Measurements from ENCODE around the gene NEDD4L. TPM values are rescaled to one million over a fixed set of nuclear protein-coding genes. Genes with fewer than 3 reads are reported as not detected.
A peak's percentile ranks its signal among the peaks of the same experiment; 100 is the strongest.

Gene NEDD4L
- polyA plus RNA-seq, 1 donor (not counting 4 experiments of a cell fraction or from before 2014, with no cell fraction given) = 52.6 TPM

DNA sequence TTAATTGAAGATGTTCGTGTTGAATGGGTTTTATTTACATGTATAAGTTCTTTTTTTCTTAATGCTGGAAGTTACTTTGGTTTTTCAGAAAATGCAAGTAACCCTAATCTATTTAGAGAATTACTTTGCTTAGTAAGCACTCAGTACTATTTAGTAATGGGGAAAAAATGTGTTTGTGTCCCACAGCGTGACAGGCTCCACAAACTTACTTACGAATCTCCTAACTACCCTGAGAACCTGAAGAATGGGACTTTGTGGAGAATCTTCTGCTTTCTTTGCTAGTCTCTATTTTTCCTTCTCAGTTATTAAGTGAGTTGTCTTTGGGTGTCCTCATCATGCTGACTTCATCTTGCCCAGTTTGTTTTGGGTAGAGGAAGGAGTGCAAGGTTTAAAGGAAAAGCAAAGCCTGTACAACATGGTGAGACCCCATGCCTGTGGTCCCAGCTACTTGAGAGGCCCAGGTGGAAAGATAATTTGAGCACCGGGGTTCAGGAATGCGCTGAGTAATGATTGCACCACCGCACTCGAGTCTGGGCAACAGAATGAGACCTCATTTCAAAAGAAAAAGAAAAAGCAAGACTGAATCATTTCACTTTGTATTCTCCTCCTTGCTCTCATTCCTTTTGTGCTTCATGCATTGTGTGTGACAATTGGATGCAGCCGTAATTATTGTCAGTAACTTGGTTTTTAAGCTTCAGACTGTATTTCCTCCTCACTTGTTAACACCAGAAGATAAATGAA is 10.2 kb downstream of the NEDD4L start:
- Histone ChIP-seq H3K9me3 (ENCODE audit: control insufficient read depth, low read depth, low read length) (no peaks in the 10 kb centered on the region), H3K27ac (ENCODE audit: control insufficient read depth, insufficient read depth, low read length) (peak overlapping the region; percentile 36), H3K36me3 (ENCODE audit: control insufficient read depth in 2 of 2, extremely low read depth in 1 of 2, insufficient read depth in 2 of 2, low read length in 2 of 2) (peaks cover 0 to 2% of the 10 kb centered on the region in 2 experiments), H3K79me2 (ENCODE audit: control insufficient read depth, insufficient read depth, low read length) (peaks cover 29% of the 10 kb centered on the region), H3K4me1 (ENCODE audit: control insufficient read depth, extremely low read depth, insufficient read depth, low read length) (peaks cover 24% of the 10 kb centered on the region), H3K4me3 (ENCODE audit: control insufficient read depth in 2 of 3, extremely low read depth in 1 of 3, insufficient read depth in 2 of 3, low read depth in 1 of 3, low read length in 3 of 3) (no peak overlapping the region), H3K27me3 (ENCODE audit: control insufficient read depth, extremely low read depth, insufficient read depth, low read length) (no peaks in the 10 kb centered on the region), H3K9ac (ENCODE audit: control insufficient read depth, extremely low read depth, insufficient read depth, low read length) (no peak overlapping the region), H4K20me1 (ENCODE audit: control insufficient read depth, extremely low read depth, insufficient read depth, low read length) (no peaks in the 10 kb centered on the region), H2AFZ (ENCODE audit: control insufficient read depth, low read length) (peak overlapping the region; percentile 21), H3K4me2 (ENCODE audit: control insufficient read depth, extremely low read depth, insufficient read depth, low read depth, low read length) (peak overlapping the region; percentile 39), H3K9me1 (ENCODE audit: control insufficient read depth, extremely low read depth, insufficient read depth, low read length) (no peaks in the 10 kb centered on the region)
- TF ChIP-seq EZH2 (IDR thresholded peaks at IDR 0.05; ENCODE audit: low read length) = no peak
- TF ChIP-seq, protein P1, sequence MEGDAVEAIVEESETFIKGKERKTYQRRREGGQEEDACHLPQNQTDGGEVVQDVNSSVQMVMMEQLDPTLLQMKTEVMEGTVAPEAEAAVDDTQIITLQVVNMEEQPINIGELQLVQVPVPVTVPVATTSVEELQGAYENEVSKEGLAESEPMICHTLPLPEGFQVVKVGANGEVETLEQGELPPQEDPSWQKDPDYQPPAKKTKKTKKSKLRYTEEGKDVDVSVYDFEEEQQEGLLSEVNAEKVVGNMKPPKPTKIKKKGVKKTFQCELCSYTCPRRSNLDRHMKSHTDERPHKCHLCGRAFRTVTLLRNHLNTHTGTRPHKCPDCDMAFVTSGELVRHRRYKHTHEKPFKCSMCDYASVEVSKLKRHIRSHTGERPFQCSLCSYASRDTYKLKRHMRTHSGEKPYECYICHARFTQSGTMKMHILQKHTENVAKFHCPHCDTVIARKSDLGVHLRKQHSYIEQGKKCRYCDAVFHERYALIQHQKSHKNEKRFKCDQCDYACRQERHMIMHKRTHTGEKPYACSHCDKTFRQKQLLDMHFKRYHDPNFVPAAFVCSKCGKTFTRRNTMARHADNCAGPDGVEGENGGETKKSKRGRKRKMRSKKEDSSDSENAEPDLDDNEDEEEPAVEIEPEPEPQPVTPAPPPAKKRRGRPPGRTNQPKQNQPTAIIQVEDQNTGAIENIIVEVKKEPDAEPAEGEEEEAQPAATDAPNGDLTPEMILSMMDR (optimal IDR thresholded peaks at IDR 0.05 in 1 of 3, IDR thresholded peaks at IDR 0.05 in 1 of 3, conservative IDR thresholded peaks at IDR 0.05 in 1 of 3; ENCODE audit: extremely low read depth in 1 of 3, insufficient read depth in 2 of 3, low read length in 3 of 3) = no peak
- dilution Hi-C loops (cut with MboI; ENCODE audit: extremely low pct_ligation_motif_present, low sequenced_read_pairs) = no loop called here
- FAIRE-seq (peak; percentile 59), DNase-seq (ENCODE audit: low read depth, low spot score) (no peak)

DNA sequence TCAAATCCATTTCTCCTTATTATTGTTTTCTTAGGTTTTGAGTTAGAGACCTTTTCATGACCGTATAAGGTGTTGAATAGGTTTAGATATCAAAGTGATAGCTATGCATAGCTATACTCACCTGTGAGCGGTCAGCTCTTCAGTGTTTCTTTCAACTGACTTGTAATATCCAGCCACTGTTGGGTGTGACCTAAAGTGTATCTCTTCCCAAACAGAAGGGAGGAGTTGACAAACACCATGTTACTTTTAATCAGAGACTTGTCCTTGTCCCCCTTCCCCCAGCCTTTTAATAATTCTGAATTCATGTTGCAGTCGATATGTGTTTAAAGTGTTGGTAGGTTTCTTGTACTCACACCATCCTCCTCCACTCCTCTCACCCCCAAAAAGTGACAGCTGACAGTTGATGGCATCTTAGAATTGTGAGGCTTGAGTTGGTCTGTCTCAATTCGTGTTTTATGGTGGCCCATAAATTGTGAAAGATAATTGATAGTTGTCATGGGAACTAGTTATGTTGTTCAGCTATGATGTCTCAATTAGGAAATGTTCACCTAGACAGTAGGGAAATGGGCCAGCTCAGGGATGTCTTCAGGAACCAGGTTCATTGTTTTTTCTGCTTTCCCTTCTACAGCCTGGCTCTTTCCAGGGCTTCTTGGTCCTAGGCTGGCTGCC is 12.0 kb downstream of the NEDD4L start:
- Histone ChIP-seq H3K9me1 (ENCODE audit: control insufficient read depth, extremely low read depth, insufficient read depth, low read length) (no peaks in the 10 kb centered on the region), H3K9ac (ENCODE audit: control insufficient read depth, extremely low read depth, insufficient read depth, low read length) (no peak overlapping the region), H3K9me3 (ENCODE audit: control insufficient read depth, low read depth, low read length) (no peaks in the 10 kb centered on the region), H3K4me2 (ENCODE audit: control insufficient read depth, extremely low read depth, insufficient read depth, low read depth, low read length) (no peak overlapping the region), H2AFZ (ENCODE audit: control insufficient read depth, low read length) (no peak overlapping the region), H3K79me2 (ENCODE audit: control insufficient read depth, insufficient read depth, low read length) (peaks cover 24% of the 10 kb centered on the region), H4K20me1 (ENCODE audit: control insufficient read depth, extremely low read depth, insufficient read depth, low read length) (no peaks in the 10 kb centered on the region), H3K4me3 (ENCODE audit: control insufficient read depth in 2 of 3, extremely low read depth in 1 of 3, insufficient read depth in 2 of 3, low read depth in 1 of 3, low read length in 3 of 3) (no peak overlapping the region), H3K27ac (ENCODE audit: control insufficient read depth, insufficient read depth, low read length) (no peak overlapping the region), H3K4me1 (ENCODE audit: control insufficient read depth, extremely low read depth, insufficient read depth, low read length) (peaks cover 19% of the 10 kb centered on the region), H3K27me3 (ENCODE audit: control insufficient read depth, extremely low read depth, insufficient read depth, low read length) (no peaks in the 10 kb centered on the region), H3K36me3 (ENCODE audit: control insufficient read depth in 2 of 2, extremely low read depth in 1 of 2, insufficient read depth in 2 of 2, low read length in 2 of 2) (peaks cover 0 to 6% of the 10 kb centered on the region in 2 experiments)
- FAIRE-seq (no peak), DNase-seq (ENCODE audit: low read depth, low spot score) (no peak)
- TF ChIP-seq, protein P1 (optimal IDR thresholded peaks at IDR 0.05 in 1 of 3, IDR thresholded peaks at IDR 0.05 in 1 of 3, conservative IDR thresholded peaks at IDR 0.05 in 1 of 3; ENCODE audit: extremely low read depth in 1 of 3, insufficient read depth in 2 of 3, low read length in 3 of 3) = no peak
- no peak for TF ChIP-seq EZH2 (IDR thresholded peaks at IDR 0.05; ENCODE audit: low read length)
- dilution Hi-C loops (cut with MboI; ENCODE audit: extremely low pct_ligation_motif_present, low sequenced_read_pairs) = no loop called here

All from keratinocyte (primary cell).